ENCODE results near the gene TMC3.

- TF ChIP-seq, protein P1, sequence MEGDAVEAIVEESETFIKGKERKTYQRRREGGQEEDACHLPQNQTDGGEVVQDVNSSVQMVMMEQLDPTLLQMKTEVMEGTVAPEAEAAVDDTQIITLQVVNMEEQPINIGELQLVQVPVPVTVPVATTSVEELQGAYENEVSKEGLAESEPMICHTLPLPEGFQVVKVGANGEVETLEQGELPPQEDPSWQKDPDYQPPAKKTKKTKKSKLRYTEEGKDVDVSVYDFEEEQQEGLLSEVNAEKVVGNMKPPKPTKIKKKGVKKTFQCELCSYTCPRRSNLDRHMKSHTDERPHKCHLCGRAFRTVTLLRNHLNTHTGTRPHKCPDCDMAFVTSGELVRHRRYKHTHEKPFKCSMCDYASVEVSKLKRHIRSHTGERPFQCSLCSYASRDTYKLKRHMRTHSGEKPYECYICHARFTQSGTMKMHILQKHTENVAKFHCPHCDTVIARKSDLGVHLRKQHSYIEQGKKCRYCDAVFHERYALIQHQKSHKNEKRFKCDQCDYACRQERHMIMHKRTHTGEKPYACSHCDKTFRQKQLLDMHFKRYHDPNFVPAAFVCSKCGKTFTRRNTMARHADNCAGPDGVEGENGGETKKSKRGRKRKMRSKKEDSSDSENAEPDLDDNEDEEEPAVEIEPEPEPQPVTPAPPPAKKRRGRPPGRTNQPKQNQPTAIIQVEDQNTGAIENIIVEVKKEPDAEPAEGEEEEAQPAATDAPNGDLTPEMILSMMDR (IDR thresholded peaks at IDR 0.05) = no peak
- TF ChIP-seq EZH2 (IDR thresholded peaks at IDR 0.05) (no peak), EZH2phosphoT487 (IDR thresholded peaks at IDR 0.05) (no peak)
These were observed 64.2 kb downstream of the TMC3 start for GRCh38 chr15:81309647-81310450.

Measured in neural progenitor cell (in vitro differentiated cells).